Measurements from ENCODE around the gene RHOG.

GRCh38 chr11:3854977-3855807 is 14.4 kb upstream of the RHOG start, which contains the start of gene STIM1:
- TF ChIP-seq CTCF (IDR thresholded peaks at IDR 0.05) (peak in 6 of 7 experiments; percentile 93 to 99 (median 97)), POLR2A (IDR thresholded peaks at IDR 0.05) (peak in 1 of 4 donors; percentile 61), EP300 (IDR thresholded peaks at IDR 0.05) (no peak)

All from stomach (tissue), 4 donors.